Endothelial cell of umbilical vein (primary cell): ENCODE data around the gene ISM2.

Experiments used
- CTCF ChIP-seq, 2 donors: IDR thresholded peaks; 1 replicate in 1 of 2; 2 replicates in 1 of 2; pipeline ENCODE4 v1.5.1; 2011; ENCODE audit warnings: low read length in 2 of 2, mild to moderate bottlenecking in 2 of 2, moderate library complexity in 2 of 2, control low read depth in 1 of 2, inconsistent platforms in 1 of 2, low read depth in 1 of 2; ENCODE audit not compliant: insufficient read depth in 1 of 2; ENCODE audit errors: extremely low read depth in 1 of 2
- EZH2 ChIP-seq: IDR thresholded peaks from 2 replicates; pipeline ENCODE4 v1.6.1; 2012; ENCODE audit warnings: borderline replicate concordance, low read depth, mild to moderate bottlenecking, moderate library complexity, low read length, inconsistent platforms; ENCODE audit not compliant: severe bottlenecking
- FOS ChIP-seq: IDR thresholded peaks from 2 replicates; pipeline ENCODE4 v1.6.1; 2011; ENCODE audit warnings: mild to moderate bottlenecking, low read length, moderate library complexity, borderline replicate concordance; ENCODE audit not compliant: insufficient read depth
- GATA2 ChIP-seq: IDR thresholded peaks from 2 replicates; pipeline ENCODE4 v1.7.0; 2011; ENCODE audit warnings: low read depth, mild to moderate bottlenecking, moderate library complexity, mixed read lengths, low read length; ENCODE audit not compliant: insufficient read length, insufficient read depth
- JUN ChIP-seq: IDR thresholded peaks from 2 replicates; pipeline ENCODE4 v1.6.1; 2011; ENCODE audit warnings: borderline replicate concordance, low read depth; ENCODE audit not compliant: insufficient read length, insufficient read depth
- MAX ChIP-seq: IDR thresholded peaks from 2 replicates; pipeline ENCODE4 v1.6.1; 2011; ENCODE audit not compliant: insufficient read depth, insufficient read length
- POLR2A ChIP-seq: IDR thresholded peaks from 2 replicates; pipeline ENCODE4 v1.6.1; 2012; ENCODE audit warnings: low read depth, mild to moderate bottlenecking, control low read depth, low read length
- POLR2AphosphoS5 ChIP-seq: IDR thresholded peaks from 2 replicates; pipeline ENCODE4 v1.6.1; 2012; ENCODE audit warnings: low read depth, mild to moderate bottlenecking, control low read depth, low read length, moderate library complexity; ENCODE audit not compliant: insufficient read depth

GRCh38 chr14:77478029-77478428, 20.6 kb downstream of the ISM2 start:
- TF ChIP-seq POLR2AphosphoS5 (no peak), MAX (no peak), CTCF (IDR thresholded peaks at IDR 0.05; ENCODE audit: extremely low read depth in 1 of 2, insufficient read depth in 1 of 2, low read depth in 1 of 2, low read length in 2 of 2) (no peak), EZH2 (no peak), POLR2A (no peak), JUN (no peak), FOS (no peak), GATA2 (no peak)
